HG03060 (cell line): Measurements from ENCODE around the gene NGFR.

Experiments
- ATAC-seq: cut with Tn5 transposase; IDR thresholded peaks from one replicate; pipeline ENCODE4 v1.9.1; 2021; ENCODE audit warnings: low read depth, moderate number of reproducible peaks; ENCODE audit not compliant: unreplicated experiment

NGFR gene

GRCh38 chr17:49494986-49495841 is at the start of gene NGFR:
NGFR (plus strand) TSS chr17:49495293; CDS start chr17:49495418, 125 bp downstream.
- ATAC-seq = no peak

GRCh38 chr17:49445591-49445990 is 49.5 kb upstream of the NGFR start:
- ATAC-seq = no peak

GRCh38 chr17:49447628-49448302 is 47.3 kb upstream of the NGFR start:
- ATAC-seq = no peak

- no peak for ATAC-seq
Observed at GRCh38 chr17:49450181-49450580, 44.9 kb upstream of the NGFR start.

- ATAC-seq = no peak
Observed at GRCh38 chr17:49450735-49451134, 44.4 kb upstream of the NGFR start.

- ATAC-seq = no peak
Observed at GRCh38 chr17:49452201-49452600, 42.9 kb upstream of the NGFR start.

- ATAC-seq = no peak
Observed at GRCh38 chr17:49452661-49453060, 42.4 kb upstream of the NGFR start.

GRCh38 chr17:49454050-49454449 is 41.0 kb upstream of the NGFR start:
- no peak for ATAC-seq

GRCh38 chr17:49455272-49455861 is 39.7 kb upstream of the NGFR start:
- ATAC-seq = no peak

GRCh38 chr17:49456183-49456965 is 38.7 kb upstream of the NGFR start:
- ATAC-seq = no peak

- no peak for ATAC-seq
Observed at GRCh38 chr17:49457564-49458535, 37.2 kb upstream of the NGFR start.

- no peak for ATAC-seq
Observed at GRCh38 chr17:49459401-49459984, 35.6 kb upstream of the NGFR start.

GRCh38 chr17:49460401-49460800 is 34.7 kb upstream of the NGFR start:
- ATAC-seq = no peak

- no peak for ATAC-seq
Observed at GRCh38 chr17:49461580-49461979, 33.5 kb upstream of the NGFR start.

GRCh38 chr17:49464049-49464448 is 31.0 kb upstream of the NGFR start:
- no peak for ATAC-seq

- ATAC-seq = no peak
Observed at GRCh38 chr17:49465331-49465903, 29.7 kb upstream of the NGFR start.

- no peak for ATAC-seq
Observed at GRCh38 chr17:49466436-49466835, 28.7 kb upstream of the NGFR start.

- ATAC-seq = no peak
Observed at GRCh38 chr17:49467175-49467574, 27.9 kb upstream of the NGFR start.

- ATAC-seq = no peak
Observed at GRCh38 chr17:49468811-49469385, 26.2 kb upstream of the NGFR start.
